Gastroesophageal sphincter (tissue), 3 donors: ENCODE results near the gene KTN1.

Experiments
- CTCF ChIP-seq, 4 experiments: fragments of 200-600 bp in 2 of 4; fragments of 450-650 bp in 2 of 4; sonication (generic) in 1 of 4; IDR thresholded peaks; one replicate each; pipeline ENCODE4 v1.5.1; 2017 to 2019; ENCODE audit warnings: antibody characterized with exemption in 4 of 4, mild to moderate bottlenecking in 2 of 4, moderate library complexity in 2 of 4
- POLR2A ChIP-seq, 2 donors: fragments of 450-650 bp; IDR thresholded peaks; one replicate each; pipeline ENCODE4 v1.6.1; 2017; ENCODE audit warnings: antibody characterized with exemption in 2 of 2, mild to moderate bottlenecking in 2 of 2, moderate library complexity in 1 of 2
- POLR2AphosphoS5 ChIP-seq: sonication (generic); formaldehyde crosslinking; IDR thresholded peaks from one replicate; pipeline ENCODE4 v1.6.1; 2017; ENCODE audit warnings: antibody characterized with exemption

GRCh38 chr14:55587847-55588246 lies 7.8 kb downstream of the KTN1 start:
- TF ChIP-seq CTCF (IDR thresholded peaks at IDR 0.05) (no peak), POLR2AphosphoS5 (no peak), POLR2A (IDR thresholded peaks at IDR 0.05) (no peak)
